Prostate gland (tissue), 2 donors: ENCODE data around the gene LSM7.

Experiments
- POLR2AphosphoS5 ChIP-seq: sonication (generic); formaldehyde crosslinking; IDR thresholded peaks from one replicate; pipeline ENCODE4 v1.6.1; 2017; ENCODE audit warnings: antibody characterized with exemption
- TF ChIP-seq, protein P1 (sequence below), 4 experiments: fragments of 200-600 bp in 2 of 4; fragments of 450-650 bp in 2 of 4; sonication (generic) in 2 of 4; IDR thresholded peaks; 1 replicate in 3 of 4; 2 replicates in 1 of 4; pipeline ENCODE4 v1.5.1; 2016 to 2019; ENCODE audit warnings: antibody characterized with exemption in 4 of 4, mild to moderate bottlenecking in 2 of 4, moderate library complexity in 2 of 4

DNA sequence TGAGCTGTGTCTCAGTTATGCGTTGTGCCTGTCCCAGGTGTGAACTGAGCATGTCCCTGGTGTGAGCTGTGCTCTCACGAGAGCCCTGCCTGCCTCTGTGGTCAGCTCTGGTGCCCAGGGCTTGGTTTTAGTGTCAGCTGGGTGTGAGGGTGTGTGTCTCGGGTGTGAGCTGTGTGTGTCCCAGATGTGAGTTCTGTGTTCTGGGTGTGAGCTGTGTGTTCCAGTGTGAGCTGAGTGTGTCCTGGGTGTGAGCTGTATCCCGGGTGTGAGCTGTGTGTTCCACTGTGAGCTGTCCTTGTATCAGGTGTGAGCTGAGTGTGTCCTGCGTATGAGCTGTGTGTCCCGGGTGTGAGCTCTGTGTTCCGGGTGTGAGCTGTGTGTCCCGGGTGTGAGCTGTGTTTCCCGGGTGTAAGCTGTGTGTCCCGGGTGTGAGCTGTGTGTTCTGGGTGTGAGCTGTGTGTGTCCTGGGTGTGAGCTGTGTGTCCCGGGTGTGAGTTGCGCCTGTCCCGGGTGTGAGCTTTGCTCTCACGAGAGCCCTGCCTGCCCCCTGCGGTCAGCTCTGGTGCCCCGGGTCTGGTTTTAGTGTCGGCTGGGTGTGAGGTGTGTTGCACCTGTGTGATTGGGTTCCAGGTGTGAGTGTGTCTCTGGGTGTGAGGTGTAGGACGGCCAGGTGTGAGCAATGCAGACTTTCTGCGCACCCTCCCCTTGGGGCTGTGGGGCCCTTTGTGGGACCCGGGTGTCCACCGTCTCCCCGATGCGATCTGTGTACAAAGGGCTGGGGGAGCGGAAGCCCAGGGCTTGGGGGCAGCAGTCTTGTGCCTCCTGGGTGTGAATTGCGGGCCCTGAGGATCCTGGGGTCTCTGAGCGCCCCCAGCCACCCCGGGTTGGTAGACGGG lies 39.3 kb downstream of the LSM7 start:
- no peak for TF ChIP-seq POLR2AphosphoS5
- TF ChIP-seq, protein P1, sequence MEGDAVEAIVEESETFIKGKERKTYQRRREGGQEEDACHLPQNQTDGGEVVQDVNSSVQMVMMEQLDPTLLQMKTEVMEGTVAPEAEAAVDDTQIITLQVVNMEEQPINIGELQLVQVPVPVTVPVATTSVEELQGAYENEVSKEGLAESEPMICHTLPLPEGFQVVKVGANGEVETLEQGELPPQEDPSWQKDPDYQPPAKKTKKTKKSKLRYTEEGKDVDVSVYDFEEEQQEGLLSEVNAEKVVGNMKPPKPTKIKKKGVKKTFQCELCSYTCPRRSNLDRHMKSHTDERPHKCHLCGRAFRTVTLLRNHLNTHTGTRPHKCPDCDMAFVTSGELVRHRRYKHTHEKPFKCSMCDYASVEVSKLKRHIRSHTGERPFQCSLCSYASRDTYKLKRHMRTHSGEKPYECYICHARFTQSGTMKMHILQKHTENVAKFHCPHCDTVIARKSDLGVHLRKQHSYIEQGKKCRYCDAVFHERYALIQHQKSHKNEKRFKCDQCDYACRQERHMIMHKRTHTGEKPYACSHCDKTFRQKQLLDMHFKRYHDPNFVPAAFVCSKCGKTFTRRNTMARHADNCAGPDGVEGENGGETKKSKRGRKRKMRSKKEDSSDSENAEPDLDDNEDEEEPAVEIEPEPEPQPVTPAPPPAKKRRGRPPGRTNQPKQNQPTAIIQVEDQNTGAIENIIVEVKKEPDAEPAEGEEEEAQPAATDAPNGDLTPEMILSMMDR (IDR thresholded peaks at IDR 0.05) = no peak
